Naive thymus-derived CD4-positive, alpha-beta T cell (primary cell): ENCODE results near the gene SECTM1. TPM values are rescaled to one million over a fixed set of nuclear protein-coding genes. Genes with fewer than 3 reads are reported as not detected.
"Not testable (repeated sequence)": the region's sequence is repeated elsewhere in the genome, so short reads cannot be mapped to it uniquely, and the experiment has no call there.

ENCODE experiments used
- ATAC-seq: fragments of 150-1000 bp; cut with Tn5 transposase; 2 replicates; pipeline ENCODE4 v1.10.0; 2021; ENCODE audit warnings: mild to moderate bottlenecking, moderate library complexity
- CTCF ChIA-PET: fragments of 350-600 bp; sonication (Branson Sonifier 250); formaldehyde crosslinking; loops from one replicate; lab custom pipeline; 2021; ENCODE audit warnings: antibody characterized with exemption; lab: Charles Lee
- POLR2A ChIA-PET: fragments of 350-600 bp; sonication (Branson Sonifier 250); formaldehyde crosslinking; loops from one replicate; lab custom pipeline; 2021; ENCODE audit warnings: antibody characterized with exemption, inconsistent platforms; lab: Charles Lee
- DNase-seq, 9 donors: peaks; one replicate each; pipeline versions ENCODE4 v3.0.0 to v3.0.0-alpha.2; 2020 to 2022; ENCODE audit warnings: mixed read lengths in 1 of 9
- H3K27ac ChIP-seq: one replicate; pipeline ENCODE4 v1.7.0; 2013; ENCODE audit warnings: mild to moderate bottlenecking, low read depth, low read length, moderate library complexity
- H3K27me3 ChIP-seq, 2 donors: one replicate each; pipeline ENCODE4 v1.7.0; 2013; ENCODE audit warnings: low read length in 2 of 2, mild to moderate bottlenecking in 2 of 2, moderate library complexity in 2 of 2; ENCODE audit not compliant: control insufficient read depth in 2 of 2, insufficient read depth in 2 of 2
- H3K36me3 ChIP-seq, 3 experiments: 1 replicate in 2 of 3; 2 replicates in 1 of 3; pipeline ENCODE4 v1.7.0; 2013; ENCODE audit warnings: low read length in 3 of 3, mild to moderate bottlenecking in 3 of 3, moderate library complexity in 1 of 3; ENCODE audit not compliant: insufficient read depth in 3 of 3, control insufficient read depth in 2 of 3
- H3K4me1 ChIP-seq, 2 donors: one replicate each; pipeline ENCODE4 v1.7.0; 2013; ENCODE audit warnings: low read length in 2 of 2, mild to moderate bottlenecking in 2 of 2, moderate library complexity in 1 of 2; ENCODE audit not compliant: control insufficient read depth in 2 of 2, insufficient read depth in 2 of 2
- H3K4me3 ChIP-seq: 2 replicates; pipeline ENCODE4 v1.7.0; 2013; ENCODE audit warnings: mild to moderate bottlenecking, low read length
- H3K9me3 ChIP-seq, 3 experiments: 1 replicate in 2 of 3; 2 replicates in 1 of 3; pipeline ENCODE4 v1.7.0; 2013; ENCODE audit warnings: low read length in 3 of 3; ENCODE audit not compliant: control insufficient read depth in 2 of 3
- H3K27ac Mint-ChIP-seq, 9 donors: one replicate each; pipeline ENCODE4 v1.8.0; 2020 to 2022; ENCODE audit warnings: mixed read lengths in 9 of 9, mild to moderate bottlenecking in 8 of 9, moderate library complexity in 5 of 9, inconsistent platforms in 2 of 9
- H3K27me3 Mint-ChIP-seq, 5 donors: one replicate each; pipeline ENCODE4 v1.8.0; 2021 to 2022; ENCODE audit warnings: mixed read lengths in 5 of 5, mild to moderate bottlenecking in 1 of 5
- H3K36me3 Mint-ChIP-seq, 5 donors: one replicate each; pipeline ENCODE4 v1.8.0; 2020 to 2022; ENCODE audit warnings: mixed read lengths in 5 of 5, mild to moderate bottlenecking in 3 of 5, inconsistent platforms in 1 of 5
- H3K4me1 Mint-ChIP-seq, 7 donors: one replicate each; pipeline ENCODE4 v1.8.0; 2020 to 2022; ENCODE audit warnings: mixed read lengths in 7 of 7, mild to moderate bottlenecking in 3 of 7, inconsistent platforms in 1 of 7
- H3K4me3 Mint-ChIP-seq, 10 donors: one replicate each; pipeline ENCODE4 v1.8.0; 2020 to 2022; ENCODE audit warnings: mild to moderate bottlenecking in 10 of 10, mixed read lengths in 10 of 10, moderate library complexity in 6 of 10, inconsistent platforms in 2 of 10
- H3K9me3 Mint-ChIP-seq, 11 donors: one replicate each; pipeline ENCODE4 v1.8.0; 2020 to 2022; ENCODE audit warnings: mixed read lengths in 11 of 11, mild to moderate bottlenecking in 4 of 11, inconsistent platforms in 1 of 11, moderate library complexity in 1 of 11
- intact Hi-C, 2 donors: fragments of 100-400 bp; cut with micrococcal nuclease; formaldehyde crosslinking; loops; one replicate each; pipeline ENCODE4 v1.15.1; 2023
- polyA plus RNA-seq, 2 donors: library from polyadenylated mRNA; unstranded; fragments of 300-500 nt; fragmentation: Illumina TruSeq; gene quantifications; one replicate each; pipeline ENCODE4 v1.2.3, GENCODE V29; 2021
- total RNA-seq, 6 experiments: library from RNA in 5 of 6; stranded (reverse) in 5 of 6; gene quantifications; 1 replicate in 5 of 6; 2 replicates in 1 of 6; pipeline ENCODE4 v1.2.3 and lab custom pipeline; 2021 to 2026

SECTM1 gene
- total and polyA plus RNA-seq, 7 experiments from 2014 or later = 1.5 to 32.4 (median 3.2) TPM

GRCh38 chr17:82377924-82378740 lies 44.6 kb upstream of the SECTM1 start:
- no peaks in the 10 kb centered on the region for H3K36me3 ChIP-seq
- H3K9me3 ChIP-seq = no peaks in the 10 kb centered on the region
- H3K27me3 Mint-ChIP-seq = peaks cover 27 to 45% (median 44%) of the 10 kb centered on the region in 5 donors
- peaks cover 0 to 1% (median 0%) of the 10 kb centered on the region in 11 donors for H3K9me3 Mint-ChIP-seq
- no peak for ATAC-seq
- H3K27ac Mint-ChIP-seq = no peak overlapping the region
- H3K4me1 ChIP-seq = no peaks in the 10 kb centered on the region
- H3K27me3 ChIP-seq = no peaks in the 10 kb centered on the region
- H3K4me3 ChIP-seq = no peak overlapping the region
- CTCF ChIA-PET = no interaction called here
- H3K27ac ChIP-seq = no peak overlapping the region
- no peak for DNase-seq
- POLR2A ChIA-PET = interaction anchor here (0.7 kb wide), 1 partner anchor 147 kb away, joined by 3 read pairs; no protein-coding TSS in a partner anchor
- no peaks in the 10 kb centered on the region for H3K36me3 Mint-ChIP-seq
- intact Hi-C loops = no loop called here
- no peak overlapping the region for H3K4me3 Mint-ChIP-seq
- H3K4me1 Mint-ChIP-seq = peaks cover under 1 to 13% (median 2%) of the 10 kb centered on the region in 7 donors

DNA sequence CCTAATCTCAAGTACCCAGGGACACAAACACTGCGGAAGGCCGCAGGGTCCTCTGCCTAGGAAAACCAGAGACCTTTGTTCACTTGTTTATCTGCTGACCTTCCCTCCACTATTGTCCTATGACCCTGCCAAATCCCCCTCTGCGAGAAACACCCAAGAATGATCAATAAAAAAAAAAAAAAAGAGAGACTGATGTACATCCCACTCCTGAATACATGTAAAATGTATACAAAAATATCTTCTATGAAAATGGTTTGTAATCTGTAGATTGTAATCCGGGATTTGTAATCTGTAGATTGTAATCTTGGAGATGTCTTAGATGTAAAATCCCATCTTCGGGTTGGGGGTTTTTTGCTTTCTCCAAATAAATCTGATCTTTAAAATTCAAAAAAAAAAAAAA lies 43.7 kb upstream of the SECTM1 start:
- H3K36me3 Mint-ChIP-seq, H3K9me3 ChIP-seq, ATAC-seq, CTCF ChIA-PET, H3K27ac ChIP-seq, H3K36me3 ChIP-seq, H3K9me3 Mint-ChIP-seq, H3K4me1 ChIP-seq, H3K27ac Mint-ChIP-seq, DNase-seq, H3K4me3 ChIP-seq, H3K27me3 ChIP-seq, H3K4me3 Mint-ChIP-seq, intact Hi-C loops, POLR2A ChIA-PET: not testable (repeated sequence)
- peaks cover 3 to 20% (median 9%) of the 10 kb centered on the region in 7 donors for H3K4me1 Mint-ChIP-seq
- H3K27me3 Mint-ChIP-seq = peaks cover 35 to 53% (median 52%) of the 10 kb centered on the region in 5 donors

DNA sequence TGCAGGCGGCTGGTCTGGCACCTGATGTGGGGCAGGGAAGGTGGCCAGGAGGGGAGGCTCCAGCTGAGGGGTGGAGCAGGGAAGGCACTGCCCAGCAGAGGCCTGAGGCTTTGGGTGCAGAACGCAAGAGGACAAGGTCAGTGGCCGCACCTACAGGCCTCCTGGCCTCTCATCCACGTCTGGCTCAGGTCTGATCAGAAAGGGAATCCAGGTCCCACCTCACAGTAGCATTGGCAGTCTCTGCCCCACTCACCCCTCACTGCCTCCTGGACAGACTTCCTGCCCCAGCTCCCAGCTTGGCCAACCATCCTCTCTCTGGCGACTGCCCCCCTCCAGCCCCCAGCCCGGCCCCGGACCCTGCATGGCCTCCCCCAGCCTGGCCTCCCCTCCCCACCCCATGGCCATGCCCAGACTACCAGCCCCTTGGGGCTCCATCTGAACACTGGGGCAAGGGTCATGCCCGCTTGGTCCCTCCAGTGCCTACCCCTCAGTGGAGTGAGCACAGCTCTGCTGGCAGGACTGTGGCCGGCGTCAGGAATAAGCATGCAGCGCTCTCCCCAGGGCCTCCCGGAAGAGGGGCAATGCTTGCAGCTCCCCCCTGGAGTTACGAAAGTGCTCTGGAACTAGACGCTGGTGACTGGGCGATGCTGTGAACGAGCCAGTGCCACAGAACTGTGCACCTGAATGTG lies 42.6 kb upstream of the SECTM1 start:
- ChIA-PET POLR2A (no interaction called here), CTCF (no interaction called here)
- DNase-seq = no peak
- no peaks in the 10 kb centered on the region for H3K36me3 ChIP-seq
- Mint-ChIP-seq H3K4me3 (no peak overlapping the region), H3K9me3 (no peaks in the 10 kb centered on the region), H3K27me3 (peaks cover 31 to 51% (median 47%) of the 10 kb centered on the region in 5 donors), H3K27ac (no peak overlapping the region), H3K4me1 (peaks cover 3 to 16% (median 10%) of the 10 kb centered on the region in 7 donors), H3K36me3 (no peaks in the 10 kb centered on the region)
- no peak overlapping the region for H3K4me3 ChIP-seq
- intact Hi-C loops = no loop called here
- H3K4me1 ChIP-seq = no peaks in the 10 kb centered on the region
- no peak overlapping the region for H3K27ac ChIP-seq
- peaks cover 0 to under 1% of the 10 kb centered on the region in 2 donors for H3K27me3 ChIP-seq
- ATAC-seq = no peak
- no peaks in the 10 kb centered on the region for H3K9me3 ChIP-seq

DNA sequence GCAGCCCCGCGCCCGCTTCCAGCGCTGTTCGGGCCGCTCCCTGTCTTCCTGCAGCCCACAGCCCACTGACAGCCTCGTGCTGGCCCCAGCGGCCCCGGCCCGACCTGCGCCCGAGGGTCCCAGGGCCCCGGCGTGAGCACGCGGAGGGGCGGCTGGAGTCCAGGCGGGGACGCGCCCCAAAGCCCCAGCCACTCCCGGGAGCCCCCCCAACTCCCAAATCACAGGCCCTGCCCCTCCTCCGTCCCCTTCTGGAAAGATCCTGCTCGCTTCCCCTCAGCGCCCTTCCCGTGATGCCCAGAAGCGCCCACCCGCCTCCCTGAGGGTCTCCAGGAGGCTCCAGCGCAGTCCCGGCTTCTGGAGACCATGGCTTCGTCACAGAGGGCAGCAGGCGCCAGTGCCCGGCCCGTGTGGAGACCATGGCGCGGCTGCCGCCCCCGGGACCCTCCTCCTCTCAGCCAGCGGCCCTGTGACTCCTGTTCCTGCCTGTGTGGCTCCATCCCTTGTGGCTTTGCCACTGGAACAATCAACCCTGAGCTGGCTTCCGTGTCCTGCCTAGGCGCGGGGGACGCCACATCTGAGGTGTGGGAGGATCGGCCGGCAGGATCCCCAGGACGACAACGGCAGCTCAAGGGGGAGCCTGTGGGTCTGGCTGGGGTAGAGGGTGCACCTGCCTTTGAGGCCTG lies 41.9 kb upstream of the SECTM1 start:
- Mint-ChIP-seq H3K27me3 (peaks cover 30 to 50% (median 48%) of the 10 kb centered on the region in 5 donors), H3K4me1 (peaks cover 10 to 19% (median 17%) of the 10 kb centered on the region in 7 donors), H3K36me3 (no peaks in the 10 kb centered on the region), H3K27ac (no peak overlapping the region), H3K4me3 (no peak overlapping the region), H3K9me3 (no peaks in the 10 kb centered on the region)
- intact Hi-C loops = no loop called here
- H3K27me3 ChIP-seq = peaks cover 3 to 5% of the 10 kb centered on the region in 2 donors
- H3K36me3 ChIP-seq = no peaks in the 10 kb centered on the region
- no peak for DNase-seq
- ATAC-seq = no peak
- no peaks in the 10 kb centered on the region for H3K9me3 ChIP-seq
- peaks cover 0 to 6% of the 10 kb centered on the region in 2 donors for H3K4me1 ChIP-seq
- no peak overlapping the region for H3K4me3 ChIP-seq
- H3K27ac ChIP-seq = no peak overlapping the region
- POLR2A ChIA-PET = no interaction called here
- CTCF ChIA-PET = no interaction called here

- ATAC-seq = no peak
- no peak for DNase-seq
These were observed 41.2 kb upstream of the SECTM1 start for GRCh38 chr17:82374626-82375331.

More at GRCh38 chr17:82374626-82375331, 41.2 kb upstream of the SECTM1 start:
- POLR2A ChIA-PET = no interaction called here
- H3K9me3 Mint-ChIP-seq = no peaks in the 10 kb centered on the region
- intact Hi-C loops = no loop called here
- CTCF ChIA-PET = no interaction called here
- H3K27me3 Mint-ChIP-seq = peaks cover 24 to 49% (median 44%) of the 10 kb centered on the region in 5 donors
- no peaks in the 10 kb centered on the region for H3K36me3 Mint-ChIP-seq
- H3K36me3 ChIP-seq = no peaks in the 10 kb centered on the region
- H3K27me3 ChIP-seq = peaks cover 3 to 5% of the 10 kb centered on the region in 2 donors
- no peak overlapping the region for H3K4me3 ChIP-seq
- H3K4me3 Mint-ChIP-seq = no peak overlapping the region
- no peaks in the 10 kb centered on the region for H3K9me3 ChIP-seq
- peaks cover 9 to 20% (median 17%) of the 10 kb centered on the region in 7 donors for H3K4me1 Mint-ChIP-seq
- H3K4me1 ChIP-seq = peaks cover 0 to 7% of the 10 kb centered on the region in 2 donors
- no peak overlapping the region for H3K27ac ChIP-seq
- H3K27ac Mint-ChIP-seq = no peak overlapping the region
